Adrenal gland (tissue), 12 donors: ENCODE results near the gene IFRD2. TPM values are rescaled to one million over a fixed set of nuclear protein-coding genes. Genes with fewer than 3 reads are reported as not detected.
A peak's percentile ranks its signal among the peaks of the same experiment; 100 is the strongest.
"Not testable (repeated sequence)": the region's sequence is repeated elsewhere in the genome, so short reads cannot be mapped to it uniquely, and the experiment has no call there.

Experiments used
- DNase-seq, 7 donors: peaks; one replicate each; pipeline ENCODE4 v3.0.0-alpha.2; 2019 to 2020
- H3K27ac ChIP-seq, 5 donors: fragments of 200-600 bp; sonication (generic) in 4 of 5; 1 replicate in 3 of 5; 2 replicates in 2 of 5; pipeline versions ENCODE4 v1.5.1 to v1.8.0; 2016 to 2020; ENCODE audit warnings: mild to moderate bottlenecking in 1 of 5
- H3K27me3 ChIP-seq: fragments of 200-600 bp; 2 replicates; pipeline ENCODE4 v1.8.0; 2021
- H3K36me3 ChIP-seq, 2 donors: fragments of 200-600 bp; replicated peaks in 1 of 2; 1 replicate in 1 of 2; 2 replicates in 1 of 2; pipeline versions ENCODE4 v1.5.1 to v1.8.0; 2018 to 2022
- H3K4me1 ChIP-seq, 2 donors: fragments of 200-600 bp; replicated peaks in 1 of 2; 1 replicate in 1 of 2; 2 replicates in 1 of 2; pipeline versions ENCODE4 v1.5.1 to v1.8.0; 2018 to 2021
- H3K4me3 ChIP-seq, 4 donors: fragments of 200-600 bp; sonication (generic) in 3 of 4; one replicate each; pipeline ENCODE4 v1.5.1; 2016 to 2018
- H3K9me3 ChIP-seq, 3 donors: fragments of 200-600 bp; sonication (generic) in 1 of 3; replicated peaks in 1 of 3; 1 replicate in 2 of 3; 2 replicates in 1 of 3; pipeline versions ENCODE4 v1.5.1 to v1.8.0; 2016 to 2021
- CTCF ChIP-seq, 6 experiments: fragments of 450-650 bp in 4 of 6; fragments of 200-600 bp in 2 of 6; sonication (generic) in 1 of 6; IDR thresholded peaks; 1 replicate in 5 of 6; 2 replicates in 1 of 6; pipeline versions ENCODE4 v1.5.1 to v1.8.0; 2016 to 2021; ENCODE audit warnings: antibody characterized with exemption in 6 of 6, mild to moderate bottlenecking in 2 of 6, moderate library complexity in 1 of 6
- POLR2A ChIP-seq, 2 donors: fragments of 450-650 bp; IDR thresholded peaks; one replicate each; pipeline ENCODE4 v1.6.1; 2017; ENCODE audit warnings: antibody characterized with exemption in 2 of 2, mild to moderate bottlenecking in 2 of 2, moderate library complexity in 1 of 2
- WGBS, 4 donors: extraction: QIAGEN DNeasy Blood & Tissue Kit in 2 of 4; methylation state at CpG; one replicate each; pipeline versions ENCODE4 v1.1.5 to v1.1.7; 2013 to 2017; 5-methylcytosine and 5-hydroxymethylcytosine counted together
- intact Hi-C, 2 donors: fragments of 100-400 bp; cut with DNase I; formaldehyde crosslinking; loops; one replicate each; pipeline versions ENCODE4 v1.14.1 to v1.15.0; 2022 to 2023
- polyA plus RNA-seq, 3 donors: library from polyadenylated mRNA; stranded (reverse); fragments of 200-250 nt in 2 of 3; fragments of 350-450 nt in 1 of 3; fragmentation: Illumina TruSeq in 1 of 3; extraction: RNeasy Lipid Tissue Mini Kit (QIAGEN cat#74804) in 1 of 3; gene quantifications; one replicate each; pipeline ENCODE4 v1.2.3, GENCODE V29; 2013 to 2014
- total RNA-seq, 9 donors: library from RNA; depleted of rRNA in 4 of 9; stranded (reverse); fragments of >200 nt in 4 of 9; fragments of 120-200 nt in 1 of 9; fragmentation: NEBNext Ultra II Directional in 1 of 9; extraction: Animal tissue kit (Norgen Biotek cat#: 25700) in 1 of 9; gene quantifications; one replicate each; pipeline versions ENCODE4 v1.1.0 to v1.2.4, GENCODE V29; 2013 to 2023
- donor health status: healthy with polysubstance abuse.
- donor health status: Bipolar disorder and iron deficiency.
- donor health status: DM: yes; HTN: yes; CAD: no.
- donor health status: DM: no; HTN: no; CAD: no.
- donor health status: DM: no; HTN: no; CAD: no.
- donor health status: DM: yes; HTN: yes; CAD: no.

IFRD2 gene
- total and polyA plus RNA-seq, 12 donors, result 31.6 to 182 (median 56.8) TPM

GRCh38 chr3:50272911-50273688 is 19.1 kb downstream of the IFRD2 start:
- peak overlapping the region in 3 of 5 donors; percentile 19 to 43 (median 39) for H3K27ac ChIP-seq
- H3K9me3 ChIP-seq, result no peaks in the 10 kb centered on the region
- peaks cover 45 to 48% of the 10 kb centered on the region in 2 donors for H3K4me1 ChIP-seq
- intact Hi-C loops, result loop anchor here (5.0 to 10.0 kb wide), 4 partner anchors 41 to 148 kb away; partner anchors contain the start of gene HYAL2 (in 1 of the 2)
- TF ChIP-seq POLR2A (IDR thresholded peaks at IDR 0.05) (peak in 1 of 2 donors; percentile 9), CTCF (IDR thresholded peaks at IDR 0.05) (peak; percentile 97 to 99 (median 98))
- WGBS, 4 donors, result 0 to 11% (median 2%) methylated on average over 4 to 61 of the region's 61 CpGs
- peak; percentile 70 to 92 (median 87) for DNase-seq
- peak overlapping the region in 1 of 4 donors; percentile 30 for H3K4me3 ChIP-seq
- peaks cover 0 to 33% of the 10 kb centered on the region in 2 donors for H3K36me3 ChIP-seq
- peaks cover 4% of the 10 kb centered on the region for H3K27me3 ChIP-seq

GRCh38 chr3:50272538-50272910 is 19.7 kb downstream of the IFRD2 start:
- Histone ChIP-seq H3K4me1 (peaks cover 45 to 48% of the 10 kb centered on the region in 2 donors), H3K36me3 (peaks cover 0 to 30% of the 10 kb centered on the region in 2 donors), H3K27ac (peak overlapping the region in 3 of 5 donors; percentile 19 to 39 (median 32))
- H3K9me3 ChIP-seq, H3K4me3 ChIP-seq, H3K27me3 ChIP-seq, DNase-seq: not testable (repeated sequence)
- 61 to 65% (median 63%) methylated on average over 10 of the region's 10 CpGs for WGBS, 4 donors
- intact Hi-C loops, result loop anchor here (5.0 to 10.0 kb wide), 4 partner anchors 40 to 148 kb away; partner anchors contain the start of gene HYAL2 (in 1 of the 2)

- peaks cover 0 to 25% of the 10 kb centered on the region in 2 donors for H3K36me3 ChIP-seq
- H3K4me3 ChIP-seq, result peak overlapping the region in 1 of 4 donors; percentile 37
- intact Hi-C loops, result loop anchor here (5.0 to 10.0 kb wide), 4 partner anchors 39 to 147 kb away; partner anchors contain the start of gene HYAL2 (in 1 of the 2)
- peaks cover 45 to 52% of the 10 kb centered on the region in 2 donors for H3K4me1 ChIP-seq
- H3K27ac ChIP-seq, result peak overlapping the region; percentile 70 to 97 (median 89)
- peaks cover 4% of the 10 kb centered on the region for H3K27me3 ChIP-seq
- 36 to 55% (median 47%) methylated on average over 8 to 10 of the region's 10 CpGs for WGBS, 4 donors
- H3K9me3 ChIP-seq, result no peaks in the 10 kb centered on the region
- peak in 6 of 7 donors; percentile 69 to 95 (median 82) for DNase-seq
- TF ChIP-seq CTCF (IDR thresholded peaks at IDR 0.05) (no peak), POLR2A (IDR thresholded peaks at IDR 0.05) (peak in 1 of 2 donors; percentile 11)
Measured at GRCh38 chr3:50271314-50271936, 20.8 kb downstream of the IFRD2 start.

- WGBS, 4 donors, result 41 to 55% (median 48%) methylated on average over 15 to 19 of the region's 19 CpGs
- Histone ChIP-seq H3K9me3 (no peaks in the 10 kb centered on the region), H3K27me3 (peaks cover 4% of the 10 kb centered on the region), H3K4me3 (peak overlapping the region in 2 of 4 donors; percentile 19 to 37), H3K4me1 (peaks cover 47 to 59% of the 10 kb centered on the region in 2 donors), H3K36me3 (peaks cover 0 to 19% of the 10 kb centered on the region in 2 donors), H3K27ac (peak overlapping the region; percentile 70 to 97 (median 89))
- intact Hi-C loops, result loop anchor here (5.0 to 10.0 kb wide), 4 partner anchors 38 to 146 kb away; partner anchors contain the start of gene HYAL2 (in 1 of the 2)
- peak in 1 of 7 donors; percentile 50 for DNase-seq
- TF ChIP-seq POLR2A (IDR thresholded peaks at IDR 0.05) (no peak), CTCF (IDR thresholded peaks at IDR 0.05) (no peak)
Measured at GRCh38 chr3:50270422-50271224, 21.6 kb downstream of the IFRD2 start.
